ENCODE measurements around the gene ZNRD2. TPM values are rescaled to one million over a fixed set of nuclear protein-coding genes. Genes with fewer than 3 reads are reported as not detected.

Gene ZNRD2
- total and polyA plus RNA-seq, 10 of the 15 experiments (the other 5 are each of a cell fraction or from before 2014, with no cell fraction given), result 7.9 to 111 (median 55.4) TPM

DNA sequence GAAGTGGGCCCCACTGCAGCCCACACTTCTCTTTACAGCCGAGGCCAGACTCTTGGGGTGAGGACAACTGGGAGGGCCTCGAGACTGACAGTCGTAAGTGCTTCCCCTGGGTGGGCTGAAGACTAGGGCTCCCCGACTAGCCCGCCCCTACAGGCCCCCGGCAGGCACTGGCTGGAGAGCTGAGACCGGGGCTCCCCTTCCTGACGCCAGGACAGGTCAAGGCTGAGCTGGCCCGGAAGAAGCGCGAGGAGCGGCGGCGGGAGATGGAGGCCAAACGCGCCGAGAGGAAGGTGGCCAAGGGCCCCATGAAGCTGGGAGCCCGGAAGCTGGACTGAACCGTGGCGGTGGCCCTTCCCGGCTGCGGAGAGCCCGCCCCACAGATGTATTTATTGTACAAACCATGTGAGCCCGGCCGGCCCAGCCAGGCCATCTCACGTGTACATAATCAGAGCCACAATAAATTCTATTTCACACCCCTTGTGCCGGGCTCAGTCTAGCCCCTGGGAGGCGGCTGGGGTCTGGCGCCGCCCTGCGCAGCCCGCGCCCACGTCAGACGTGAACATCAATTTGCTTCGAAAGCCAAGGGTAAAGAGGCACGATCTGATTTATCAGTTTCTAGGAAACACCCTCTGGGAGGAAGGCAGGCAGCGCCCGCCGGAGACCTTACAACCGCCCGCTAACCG is 31.9 kb upstream of the ZNRD2 start:
- Histone ChIP-seq H4K20me1 (ENCODE audit: control insufficient read depth, insufficient read depth) (no peaks in the 10 kb centered on the region), H3K27me3 (replicated peaks in 1 of 2; ENCODE audit: control insufficient read depth in 2 of 2, insufficient read depth in 2 of 2, low read length in 1 of 2) (no peaks in the 10 kb centered on the region), H3K36me3 (ENCODE audit: control insufficient read depth in 2 of 2, insufficient read depth in 2 of 2, low read length in 1 of 2) (peaks cover 5% of the 10 kb centered on the region in 2 experiments; a peak in 3 of 4 replicates), H3K9ac (ENCODE audit: control insufficient read depth, insufficient read depth, low read length) (no peak overlapping the region), H2AFZ (ENCODE audit: control insufficient read depth, low read depth, low read length) (no peak overlapping the region), H3K79me2 (ENCODE audit: control insufficient read depth, insufficient read depth, low read length) (no peaks in the 10 kb centered on the region), H3K4me3 (no peak overlapping the region), H3K4me2 (ENCODE audit: control insufficient read depth, insufficient read depth) (no peak overlapping the region), H3K9me3 (replicated peaks; ENCODE audit: control insufficient read depth, insufficient read depth, low read length) (no peaks in the 10 kb centered on the region), H3K4me1 (ENCODE audit: control insufficient read depth, insufficient read depth, low read length) (peaks cover 6% of the 10 kb centered on the region), H3K27ac (ENCODE audit: control insufficient read depth, insufficient read depth) (no peak overlapping the region)
- POLR2A ChIA-PET, result no interaction called here
- FAIRE-seq (no peak), ATAC-seq (no peak), DNase-seq (ENCODE audit: low read depth, low spot score) (no peak)
- 96% methylated on average over 43 of the region's 43 CpGs for WGBS (ENCODE audit: insufficient coverage, insufficient replicate concordance, low lambda C conversion rate, missing lambda C conversion rate)
- BruUV-seq (replicated peaks), result TSS peak; percentile 45
- in situ Hi-C loops (cut with MboI), result no loop called here
- intact Hi-C loops (cut with micrococcal nuclease; ENCODE audit: unreplicated experiment), result no loop called here
- RAD21 ChIA-PET (ENCODE audit: unreplicated experiment), result no interaction called here
- no peak for TF ChIP-seq RUNX3 (IDR thresholded peaks at IDR 0.05; ENCODE audit: low read length)
- TF ChIP-seq, protein P1, sequence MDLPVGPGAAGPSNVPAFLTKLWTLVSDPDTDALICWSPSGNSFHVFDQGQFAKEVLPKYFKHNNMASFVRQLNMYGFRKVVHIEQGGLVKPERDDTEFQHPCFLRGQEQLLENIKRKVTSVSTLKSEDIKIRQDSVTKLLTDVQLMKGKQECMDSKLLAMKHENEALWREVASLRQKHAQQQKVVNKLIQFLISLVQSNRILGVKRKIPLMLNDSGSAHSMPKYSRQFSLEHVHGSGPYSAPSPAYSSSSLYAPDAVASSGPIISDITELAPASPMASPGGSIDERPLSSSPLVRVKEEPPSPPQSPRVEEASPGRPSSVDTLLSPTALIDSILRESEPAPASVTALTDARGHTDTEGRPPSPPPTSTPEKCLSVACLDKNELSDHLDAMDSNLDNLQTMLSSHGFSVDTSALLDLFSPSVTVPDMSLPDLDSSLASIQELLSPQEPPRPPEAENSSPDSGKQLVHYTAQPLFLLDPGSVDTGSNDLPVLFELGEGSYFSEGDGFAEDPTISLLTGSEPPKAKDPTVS (IDR thresholded peaks at IDR 0.05; ENCODE audit: low read depth, low read length), result no peak
- TF ChIP-seq, protein P2, sequence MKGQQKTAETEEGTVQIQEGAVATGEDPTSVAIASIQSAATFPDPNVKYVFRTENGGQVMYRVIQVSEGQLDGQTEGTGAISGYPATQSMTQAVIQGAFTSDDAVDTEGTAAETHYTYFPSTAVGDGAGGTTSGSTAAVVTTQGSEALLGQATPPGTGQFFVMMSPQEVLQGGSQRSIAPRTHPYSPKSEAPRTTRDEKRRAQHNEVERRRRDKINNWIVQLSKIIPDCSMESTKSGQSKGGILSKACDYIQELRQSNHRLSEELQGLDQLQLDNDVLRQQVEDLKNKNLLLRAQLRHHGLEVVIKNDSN (IDR thresholded peaks at IDR 0.05; ENCODE audit: borderline replicate concordance, extremely low read length, insufficient read depth, low read depth, low read length), result no peak
- SMC1A ChIA-PET (ENCODE audit: uncharacterized antibody, unreplicated experiment), result no interaction called here
- CTCF ChIA-PET, result interaction anchor here (0.7 kb wide), 1 partner anchor 484 kb away, joined by 3 read pairs; no protein-coding TSS in a partner anchor
